Stimulated activated CD8-positive, alpha-beta memory T cell treated with anti-CD3 and anti-CD28 coated beads, Interleukin-15, amount 100 ng/mL, for 24 hours (primary cell): ENCODE results near the gene ZDHHC23.

Experiments
- DNase-seq: peaks from one replicate; pipeline ENCODE4 v3.0.0-alpha.2; 2020; ENCODE audit warnings: low read depth

ZDHHC23 gene

DNA sequence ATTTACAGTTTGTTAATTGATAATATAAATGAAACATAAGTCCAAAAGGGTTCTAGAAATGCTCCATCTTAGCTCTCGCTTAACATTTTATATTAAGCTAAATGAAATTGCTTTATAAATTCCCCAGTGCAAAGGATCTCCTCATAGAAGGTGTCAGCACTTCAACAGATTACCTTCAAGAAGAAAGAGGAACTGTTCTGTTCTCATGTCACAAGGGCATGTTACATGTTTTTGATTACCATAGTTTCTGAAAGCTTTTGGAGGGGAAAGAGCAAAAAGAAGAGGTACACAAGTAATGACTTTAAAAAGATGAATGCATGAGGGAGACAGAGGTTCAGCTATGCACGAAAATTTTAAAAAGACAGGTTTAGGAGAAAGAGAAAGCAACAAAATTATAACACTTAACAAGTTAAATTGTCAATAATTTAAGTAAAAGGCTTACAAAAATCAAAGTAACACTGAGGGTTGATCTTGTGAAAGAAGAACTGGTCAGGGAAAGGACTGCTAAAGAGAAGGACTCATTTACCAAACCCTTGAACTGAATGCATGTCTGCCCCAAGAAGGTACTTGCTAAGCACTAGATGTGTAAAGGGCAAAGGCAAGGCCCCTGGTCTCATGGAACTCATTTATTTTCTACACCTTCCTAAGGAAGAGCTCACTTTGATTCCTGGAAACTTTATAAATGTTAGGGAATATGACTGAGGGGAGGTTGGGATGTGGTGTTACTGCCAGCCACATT, 63.4 kb downstream of the ZDHHC23 start:
- no peak for DNase-seq
